ENCODE data around the gene RNF157.
"Not testable (repeated sequence)": the region's sequence is repeated elsewhere in the genome, so short reads cannot be mapped to it uniquely, and the experiment has no call there.

RNF157 gene

DNA sequence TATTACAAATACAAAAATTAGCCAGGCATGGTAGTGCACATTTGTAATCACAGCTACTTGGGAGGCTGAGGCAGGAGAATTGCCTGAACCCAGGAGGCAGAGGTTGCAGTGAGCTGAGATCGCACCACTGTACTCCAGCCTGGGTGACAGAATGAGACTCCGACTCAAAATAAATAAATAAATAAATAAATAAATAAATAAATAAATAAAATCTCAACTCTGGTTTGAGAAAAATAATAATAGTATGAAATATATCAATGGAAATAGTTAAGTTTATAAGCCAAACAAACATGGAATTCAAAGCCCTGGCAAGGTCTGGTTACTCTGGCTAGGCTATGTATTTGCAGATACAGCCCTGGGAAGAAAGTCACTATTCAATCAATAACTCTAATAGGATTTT lies 53.5 kb downstream of the RNF157 start:
- not testable (repeated sequence) for DNase-seq

DNA sequence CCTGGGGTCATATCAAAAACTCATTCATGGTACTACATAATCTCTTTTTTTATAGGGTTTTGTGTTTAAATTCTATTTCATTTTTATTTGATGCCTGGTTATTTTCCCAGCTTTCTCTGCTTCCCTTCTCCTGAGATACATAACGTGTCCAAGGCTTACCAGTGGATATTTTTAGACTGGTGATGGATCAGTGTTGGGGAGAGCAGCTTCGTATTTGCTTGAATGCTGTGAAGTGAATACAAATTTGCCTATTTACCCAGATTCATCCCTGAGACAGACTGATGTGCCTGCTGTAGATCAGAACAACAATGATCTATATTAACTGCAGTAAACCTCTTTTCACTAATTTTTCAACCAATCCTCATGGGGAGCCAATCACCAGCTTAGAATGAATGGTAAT lies 56.0 kb downstream of the RNF157 start:
- no peak for DNase-seq

DNA sequence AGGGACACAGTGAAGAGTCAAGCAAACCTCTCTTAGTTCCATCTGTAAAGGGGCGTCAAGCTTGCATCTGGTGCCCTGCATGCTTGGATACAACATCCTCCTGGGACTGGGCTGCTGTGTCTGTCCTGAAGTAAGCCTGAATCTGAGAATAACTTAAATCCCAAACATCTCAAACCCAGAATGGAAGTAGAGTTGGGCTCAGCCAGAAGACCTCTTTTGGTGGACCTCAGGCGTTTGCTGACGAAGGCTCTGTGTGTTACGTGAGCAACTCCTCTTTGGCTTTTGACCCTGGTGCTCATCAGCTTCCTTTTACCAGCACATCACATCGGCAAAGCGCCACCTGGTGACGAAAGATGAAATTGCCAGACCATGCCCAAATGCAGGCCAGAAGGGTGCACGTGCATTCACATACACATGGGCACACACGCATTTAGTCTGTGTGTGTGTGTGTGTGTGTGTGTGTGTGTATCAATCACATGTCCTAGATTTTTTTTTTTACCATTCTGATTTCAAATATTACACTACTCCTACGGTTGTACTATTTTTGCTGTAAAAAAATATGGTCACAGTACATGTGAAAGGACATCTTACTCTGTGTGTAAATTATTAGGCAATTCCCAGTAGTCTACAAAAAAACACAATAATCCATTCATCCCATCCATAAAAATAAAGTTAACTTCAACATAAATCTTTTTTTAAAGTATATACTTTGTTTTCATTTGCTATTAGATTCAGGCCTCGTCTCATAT lies 58.1 kb downstream of the RNF157 start:
- peak; percentile 95 for DNase-seq

DNA sequence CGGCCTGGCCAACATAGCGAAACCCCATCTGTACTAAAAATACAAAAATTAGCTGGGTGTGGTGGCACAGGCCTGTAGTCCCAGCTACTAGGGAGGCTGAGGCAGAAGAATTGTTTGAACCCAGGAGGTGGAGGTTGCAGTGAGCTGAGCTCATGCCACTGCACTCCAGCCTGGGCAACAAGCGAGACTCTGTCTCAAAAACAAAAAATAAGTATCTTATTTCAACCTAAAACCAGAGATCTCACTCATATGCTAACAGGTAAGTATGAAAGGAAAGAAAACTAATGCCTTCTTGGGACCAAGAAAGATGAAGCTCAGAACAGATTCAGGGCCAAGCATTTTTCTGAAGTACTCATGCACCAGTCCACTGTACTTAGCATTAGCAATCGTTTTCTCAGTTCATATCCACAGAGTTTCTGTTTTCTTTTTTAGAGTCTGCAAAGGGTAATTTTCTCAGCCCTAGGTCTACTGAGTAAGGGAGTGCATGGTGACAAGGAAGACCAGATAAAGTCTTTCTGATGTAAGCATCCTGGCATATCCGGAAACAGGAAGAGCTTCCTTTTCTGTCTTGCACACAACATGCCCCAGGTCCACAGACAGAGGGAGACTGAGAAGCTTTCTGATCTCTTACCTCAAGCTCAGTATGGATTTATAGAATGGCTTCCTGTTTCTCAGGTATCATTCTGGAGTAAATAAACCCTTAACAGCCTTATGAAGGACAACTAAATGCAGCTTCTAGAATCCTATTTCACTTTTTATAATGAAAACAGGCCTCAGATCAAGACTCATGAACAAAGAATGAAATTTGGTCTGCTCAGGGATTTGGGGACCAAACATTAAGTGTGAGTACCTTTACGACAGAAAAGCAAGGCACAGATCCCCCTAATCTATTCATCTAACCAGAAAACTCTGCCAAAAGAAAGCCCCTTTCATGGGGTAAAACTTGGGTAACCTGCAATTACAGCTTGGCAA lies 60.5 kb downstream of the RNF157 start:
- DNase-seq = peak; percentile 66

DNA sequence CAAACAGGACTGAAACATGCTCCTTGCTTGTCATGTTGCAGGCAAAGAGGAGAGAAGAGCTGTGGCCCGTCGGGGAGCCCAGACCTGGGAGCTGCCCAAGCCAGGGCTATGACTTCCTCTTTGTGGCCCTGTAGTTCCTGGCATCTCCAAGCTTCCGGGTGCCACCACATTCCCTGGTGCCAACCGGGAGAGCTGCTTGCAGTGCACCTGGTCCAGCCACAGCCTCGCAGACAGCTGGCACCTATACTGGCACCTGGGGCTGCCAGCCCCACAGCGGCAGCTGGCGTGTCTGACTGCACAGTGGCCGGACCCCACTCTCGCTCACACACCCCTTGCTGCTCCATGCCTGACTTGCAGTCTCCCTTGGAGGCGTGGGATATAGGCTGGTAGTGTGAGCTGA lies 62.2 kb downstream of the RNF157 start:
- no peak for DNase-seq

DNA sequence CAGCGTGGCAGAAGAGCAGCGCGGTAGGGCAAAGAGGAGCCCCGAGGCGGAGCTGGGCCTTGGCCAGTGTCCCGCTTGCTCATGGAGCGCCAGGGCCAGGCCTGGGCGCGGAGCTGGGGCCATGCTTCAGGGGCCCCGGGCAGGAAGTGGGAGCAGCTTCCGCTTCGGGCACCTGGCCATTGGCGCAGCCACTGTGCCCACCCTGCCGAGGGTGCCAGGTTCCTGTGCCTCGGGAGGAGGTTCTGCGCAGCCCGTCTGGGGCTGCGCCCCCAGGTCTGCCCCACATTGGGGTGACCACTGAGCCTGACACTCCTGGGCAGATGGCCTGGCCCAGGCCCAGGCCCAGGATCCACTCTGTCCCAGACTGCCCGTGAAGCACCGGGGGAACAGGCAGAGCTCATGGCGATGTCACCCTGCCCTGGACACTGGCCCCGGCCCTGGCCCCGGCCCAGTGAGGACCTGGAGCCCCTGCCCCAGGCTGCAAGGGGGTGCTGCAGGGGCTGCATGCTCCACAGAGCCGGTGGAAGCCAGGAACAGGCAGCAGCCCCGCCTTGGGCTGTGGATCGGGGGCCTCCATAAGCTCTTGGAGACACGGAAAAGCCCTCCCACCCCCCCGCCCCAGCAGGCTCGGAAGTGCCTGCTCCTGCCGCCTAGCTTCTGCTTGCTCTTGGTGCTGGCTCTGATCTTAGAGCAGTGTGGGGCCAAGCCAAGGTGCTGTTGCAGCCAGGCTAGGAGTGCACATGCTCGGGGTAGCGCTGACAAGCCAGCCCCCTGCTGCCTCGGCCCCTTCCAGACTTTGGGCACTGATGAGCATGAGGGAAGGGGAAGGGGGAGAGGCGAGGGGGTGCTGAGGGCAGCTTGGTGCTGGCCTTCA lies 63.4 kb downstream of the RNF157 start:
- DNase-seq = no peak

DNA sequence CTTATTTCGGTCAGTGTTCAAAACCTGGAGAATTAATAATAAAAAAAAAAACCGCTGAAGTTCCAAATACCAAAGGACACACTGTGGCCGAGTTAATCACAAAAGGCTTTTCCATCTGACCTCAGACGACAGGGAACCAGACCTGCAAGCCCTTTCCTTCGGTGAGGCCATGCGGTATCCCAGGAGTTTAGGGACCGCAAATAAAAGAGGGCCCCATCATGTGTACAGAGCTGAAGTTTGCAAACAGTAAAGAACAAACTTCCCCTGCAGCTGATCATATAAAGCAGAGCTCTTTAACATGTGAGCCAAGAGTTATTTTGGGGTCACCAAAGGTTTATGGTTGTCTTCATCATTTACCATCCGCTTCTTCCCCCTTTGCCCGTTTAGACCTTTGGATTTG lies 66.3 kb downstream of the RNF157 start:
- no peak for DNase-seq

DNA sequence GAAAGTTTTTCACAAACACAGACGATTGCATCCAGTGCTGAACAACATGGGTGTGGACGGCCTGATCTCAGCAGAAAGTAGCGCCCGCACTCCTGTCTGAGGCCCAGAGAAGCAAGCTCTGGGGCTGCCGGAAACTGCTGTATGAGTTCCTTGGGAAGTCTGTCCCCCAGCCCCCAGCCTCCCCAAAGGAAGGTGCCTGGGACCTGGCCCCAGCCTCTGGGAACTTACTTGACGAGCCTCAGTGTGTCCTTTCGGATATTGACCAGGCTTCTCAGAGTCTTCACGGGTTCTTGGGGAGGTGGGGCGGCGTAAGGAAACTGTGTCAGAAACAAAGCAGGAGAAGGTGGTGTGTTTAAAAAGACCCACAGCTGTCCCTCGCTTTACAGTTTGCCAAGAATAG lies 66.8 kb downstream of the RNF157 start:
- DNase-seq = no peak

DNA sequence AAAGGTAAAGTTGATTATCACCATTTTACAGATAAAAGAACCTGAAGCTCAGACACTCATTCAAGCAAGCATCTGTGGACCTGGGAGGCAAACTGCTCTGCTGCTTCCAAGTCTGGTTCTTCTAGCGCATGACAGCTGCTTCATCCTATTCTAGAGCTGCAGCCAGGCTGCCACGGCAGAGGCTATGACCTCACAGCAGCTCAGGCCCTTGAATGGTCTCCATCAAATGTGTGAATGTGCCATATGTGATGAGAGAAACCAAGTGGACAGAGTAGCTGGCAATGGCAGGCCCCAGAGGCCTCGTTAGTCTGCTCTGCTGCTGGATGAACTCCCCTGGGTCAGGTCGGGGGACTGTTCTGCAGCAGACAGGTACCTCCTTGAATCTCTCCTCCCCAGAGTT lies 68.6 kb downstream of the RNF157 start:
- no peak for DNase-seq

DNA sequence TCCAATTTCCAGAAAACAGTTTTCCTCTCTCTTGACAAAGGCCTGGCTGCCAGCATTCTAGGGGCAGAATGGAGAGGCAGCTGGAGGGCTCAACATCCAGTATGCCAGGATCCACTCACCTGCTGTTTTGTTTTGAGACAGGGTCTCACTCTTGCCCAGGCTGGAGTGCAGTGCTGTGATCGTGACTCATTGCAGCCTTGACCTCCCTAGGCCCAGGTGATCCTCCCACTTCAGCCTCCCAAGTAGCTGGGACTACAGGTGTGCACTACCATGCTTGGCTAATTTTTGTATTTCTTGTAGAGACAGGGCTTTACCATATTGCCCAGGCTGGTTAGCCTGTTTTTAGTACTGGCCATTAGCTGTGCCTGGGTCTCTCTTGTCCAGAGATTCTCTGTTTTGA lies 70.2 kb downstream of the RNF157 start:
- no peak for DNase-seq

DNA sequence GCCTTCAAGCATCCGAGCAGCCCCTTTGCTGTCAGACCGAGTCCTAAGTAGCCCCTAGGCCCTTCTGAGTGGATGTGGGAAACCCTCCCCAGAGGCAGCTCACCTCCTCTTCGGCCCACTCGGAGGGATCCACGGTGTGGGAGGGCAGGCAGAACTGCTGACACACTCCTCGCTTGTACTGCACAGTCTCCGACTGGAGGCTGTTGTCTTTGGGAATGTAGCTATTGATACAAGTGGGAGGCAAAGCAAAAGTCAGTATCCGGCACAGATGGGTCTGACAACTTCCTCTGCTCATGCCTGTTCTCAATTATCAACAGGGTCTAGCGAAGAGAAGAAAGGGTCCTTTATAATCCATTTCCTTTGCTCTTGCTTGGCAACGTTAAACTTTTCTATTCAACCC lies 73.4 kb downstream of the RNF157 start:
- no peak for DNase-seq

DNA sequence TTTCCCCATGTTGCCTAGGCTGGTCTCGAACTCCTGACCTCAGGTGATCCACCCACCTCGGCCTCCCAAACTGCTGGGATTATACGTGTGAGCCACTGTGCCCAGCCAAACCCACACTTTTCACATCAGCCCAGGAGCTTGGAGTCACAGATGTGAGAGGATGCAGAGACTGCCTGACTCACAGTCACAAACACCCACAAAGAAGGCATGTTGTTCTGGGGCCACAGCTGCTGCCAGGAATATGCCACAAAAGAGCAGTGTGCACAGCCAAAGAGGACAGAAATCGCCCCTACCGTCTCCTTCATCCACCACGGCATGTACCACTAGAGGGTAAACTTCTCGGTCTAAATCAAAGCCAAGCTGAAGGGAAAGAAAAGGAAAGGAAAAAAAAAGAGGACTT lies 74.1 kb downstream of the RNF157 start:
- DNase-seq = no peak

DNA sequence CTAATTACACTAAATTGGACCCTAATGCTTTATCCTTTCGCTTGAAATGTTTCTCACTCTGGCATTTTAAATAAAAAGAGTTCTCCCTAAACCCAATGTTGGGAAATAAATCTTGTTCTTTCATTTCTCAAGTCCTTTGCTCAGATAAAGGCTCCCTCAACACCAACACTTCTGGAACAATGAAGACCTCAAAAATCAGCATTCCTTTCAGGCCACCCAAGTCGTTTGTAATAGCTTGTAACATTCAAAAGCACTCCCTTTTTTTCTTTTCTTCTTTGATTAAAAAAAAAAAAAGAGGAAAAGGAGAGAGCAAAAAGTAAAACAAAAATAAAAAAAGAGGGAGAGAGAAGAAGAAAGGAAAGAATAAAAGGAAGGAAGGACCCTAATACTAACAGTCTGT lies 76.0 kb downstream of the RNF157 start:
- no peak for DNase-seq

DNA sequence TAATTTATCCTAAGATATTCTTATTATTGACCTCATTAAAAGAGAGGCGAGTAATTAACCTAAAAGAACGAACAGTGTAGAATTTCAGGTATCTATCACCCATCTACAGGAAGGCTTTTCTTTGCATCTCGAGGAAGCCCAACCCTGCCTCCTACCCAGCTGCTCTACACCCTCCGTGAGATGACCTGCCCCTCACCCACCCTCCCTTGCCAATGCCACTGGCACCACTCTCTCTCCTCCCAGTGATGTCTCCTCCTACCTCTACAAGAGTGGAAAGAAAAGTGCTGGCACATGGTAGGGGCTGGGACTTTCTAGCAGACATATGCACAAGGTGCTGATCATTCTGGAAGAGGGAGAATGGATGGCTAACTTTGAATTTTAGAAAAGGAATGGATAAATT lies 76.4 kb downstream of the RNF157 start:
- no peak for DNase-seq

DNA sequence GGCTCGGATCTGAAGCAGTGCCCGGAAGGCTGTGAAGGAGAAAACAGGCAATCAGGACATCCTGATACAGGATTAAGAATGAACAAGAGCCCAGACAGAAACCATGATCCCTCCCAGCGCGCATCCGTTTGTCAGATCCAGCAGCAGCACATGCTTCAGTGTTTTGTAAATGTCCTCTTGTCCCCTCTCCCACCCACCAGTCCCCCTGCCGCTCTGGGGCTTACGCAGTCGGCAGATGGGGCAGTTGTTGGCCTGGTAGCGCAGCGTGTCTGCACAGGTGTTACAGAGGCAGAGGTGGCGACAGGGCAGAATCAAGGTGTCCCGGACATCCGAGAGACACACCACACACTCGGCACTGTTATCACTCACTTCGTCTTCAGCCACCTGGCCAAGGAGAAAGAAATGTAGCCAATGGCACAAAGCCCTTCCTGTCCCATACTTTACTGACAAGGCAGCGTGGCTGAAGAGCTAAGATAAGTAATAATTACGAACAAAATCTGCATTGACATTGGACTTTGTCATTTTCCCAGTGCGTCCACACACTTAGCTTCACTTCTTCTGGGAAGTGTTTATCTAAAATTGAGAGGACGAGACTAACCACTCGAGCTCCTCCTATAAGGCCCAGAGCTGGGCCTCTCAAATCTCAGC lies 78.5 kb downstream of the RNF157 start:
- no peak for DNase-seq

DNA sequence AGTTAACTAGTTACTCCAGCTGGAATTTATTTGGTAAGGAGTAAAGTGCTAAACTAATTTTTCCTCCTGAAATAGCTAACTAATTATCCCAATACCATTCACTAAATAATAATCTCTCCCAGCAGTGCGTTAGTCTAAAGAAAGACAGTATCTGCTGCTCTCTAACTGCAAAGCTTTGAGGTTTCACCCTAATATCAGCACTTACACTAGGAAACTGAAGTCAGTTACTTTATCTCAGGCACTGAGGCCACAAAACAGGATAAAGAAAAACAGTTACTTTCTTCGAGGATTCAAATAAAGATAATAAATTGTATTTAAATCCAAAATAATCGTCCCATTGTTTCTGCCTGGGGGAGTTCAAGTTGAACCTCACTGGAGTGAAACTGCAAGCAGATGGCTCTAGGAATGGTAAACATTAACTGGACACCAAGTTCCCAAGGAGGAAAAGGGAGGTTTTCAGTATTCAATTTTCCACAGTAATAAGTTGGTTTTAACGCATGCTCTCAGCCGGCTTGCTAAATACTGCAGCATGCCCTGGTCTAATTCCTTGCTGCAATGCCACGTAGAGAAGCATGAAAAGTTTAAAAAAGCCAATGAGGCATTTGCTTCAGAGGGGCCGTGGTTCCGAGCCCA lies 79.3 kb downstream of the RNF157 start:
- no peak for DNase-seq

DNA sequence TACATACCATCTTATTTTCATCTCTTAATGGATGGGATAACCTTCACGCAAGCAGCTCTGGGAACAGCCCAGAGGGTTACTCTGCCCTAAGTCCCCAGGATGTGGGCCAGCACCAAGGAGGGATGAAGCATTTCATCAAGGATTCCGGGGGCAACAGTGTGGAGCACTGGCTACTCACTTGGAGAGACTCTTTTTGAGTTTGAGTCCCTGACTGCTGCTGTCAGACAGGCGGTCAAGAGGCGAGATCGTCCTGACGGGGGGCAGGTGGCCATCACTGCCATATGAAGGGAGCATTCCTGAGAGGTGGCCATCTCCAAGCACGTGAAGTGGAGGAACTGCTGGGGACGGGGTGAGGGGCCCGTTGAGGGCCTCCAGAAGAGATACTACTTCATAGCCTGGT lies 81.1 kb downstream of the RNF157 start:
- no peak for DNase-seq

DNA sequence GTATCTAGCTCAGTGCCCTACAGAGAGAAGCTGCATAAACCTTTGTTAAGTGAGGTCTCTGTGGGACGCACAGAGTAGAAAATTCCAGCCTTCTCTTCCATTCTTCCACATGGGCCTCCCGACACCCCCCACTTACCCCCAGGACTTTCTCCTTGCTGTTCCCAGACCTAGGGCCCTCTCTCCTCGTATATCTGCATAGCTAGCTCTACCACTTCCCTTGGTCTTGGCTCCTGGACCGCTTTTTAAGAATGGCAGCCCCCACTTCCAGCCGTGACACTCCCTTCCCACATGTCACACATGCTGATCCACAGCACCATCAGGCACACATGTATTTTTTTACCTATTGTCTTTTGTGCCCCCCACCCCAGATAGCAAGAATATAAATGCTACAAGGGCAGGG lies 82.5 kb downstream of the RNF157 start:
- no peak for DNase-seq

DNA sequence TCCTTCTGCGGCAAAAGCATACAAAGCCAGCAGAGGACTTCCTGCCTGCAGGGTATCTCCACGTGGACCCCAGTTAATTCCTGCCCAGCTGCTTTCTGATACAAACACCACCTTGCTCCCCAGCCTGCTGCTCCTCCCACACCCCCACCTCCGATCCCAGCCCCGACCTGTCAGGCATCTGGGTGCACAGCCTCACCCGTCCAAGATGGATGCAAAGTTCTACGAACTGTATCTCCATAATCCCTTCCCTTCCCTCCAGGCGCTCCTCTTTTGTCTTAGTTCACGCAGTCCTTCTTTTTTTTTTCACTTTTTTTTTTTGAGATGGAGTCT lies 83.7 kb downstream of the RNF157 start:
- no peak for DNase-seq

DNA sequence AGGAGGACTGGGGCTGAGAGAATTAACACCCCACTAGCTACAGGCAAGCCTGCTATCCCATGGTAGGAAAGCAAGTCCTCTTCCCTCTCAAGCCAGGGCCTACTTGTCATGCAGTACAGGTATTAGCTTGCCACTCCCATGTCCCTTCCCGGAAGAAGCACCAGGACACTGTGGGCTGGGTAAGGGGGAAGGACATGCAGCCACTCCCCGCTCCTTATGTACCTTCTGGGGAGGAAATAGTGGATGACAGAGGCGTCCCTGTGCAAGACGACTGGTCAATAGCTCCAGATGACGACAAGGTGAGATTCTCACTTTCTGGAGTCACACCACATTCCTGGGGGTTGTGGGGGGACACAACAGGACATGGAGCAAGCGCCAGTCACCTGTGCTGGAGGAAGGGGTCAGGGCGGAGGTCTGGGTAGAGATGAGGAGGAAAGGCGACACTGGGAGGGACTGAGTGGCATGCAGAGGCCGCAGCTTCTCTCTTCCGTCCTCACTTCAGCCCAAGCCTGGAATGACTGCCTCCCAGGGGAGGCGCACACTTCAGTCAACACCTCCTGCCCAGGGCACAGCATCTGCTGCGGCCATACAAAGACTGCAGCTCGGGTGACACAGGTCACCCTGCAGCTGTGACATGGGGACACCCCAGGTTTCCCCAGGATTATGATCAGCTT lies 84.2 kb downstream of the RNF157 start:
- DNase-seq = no peak

DNA sequence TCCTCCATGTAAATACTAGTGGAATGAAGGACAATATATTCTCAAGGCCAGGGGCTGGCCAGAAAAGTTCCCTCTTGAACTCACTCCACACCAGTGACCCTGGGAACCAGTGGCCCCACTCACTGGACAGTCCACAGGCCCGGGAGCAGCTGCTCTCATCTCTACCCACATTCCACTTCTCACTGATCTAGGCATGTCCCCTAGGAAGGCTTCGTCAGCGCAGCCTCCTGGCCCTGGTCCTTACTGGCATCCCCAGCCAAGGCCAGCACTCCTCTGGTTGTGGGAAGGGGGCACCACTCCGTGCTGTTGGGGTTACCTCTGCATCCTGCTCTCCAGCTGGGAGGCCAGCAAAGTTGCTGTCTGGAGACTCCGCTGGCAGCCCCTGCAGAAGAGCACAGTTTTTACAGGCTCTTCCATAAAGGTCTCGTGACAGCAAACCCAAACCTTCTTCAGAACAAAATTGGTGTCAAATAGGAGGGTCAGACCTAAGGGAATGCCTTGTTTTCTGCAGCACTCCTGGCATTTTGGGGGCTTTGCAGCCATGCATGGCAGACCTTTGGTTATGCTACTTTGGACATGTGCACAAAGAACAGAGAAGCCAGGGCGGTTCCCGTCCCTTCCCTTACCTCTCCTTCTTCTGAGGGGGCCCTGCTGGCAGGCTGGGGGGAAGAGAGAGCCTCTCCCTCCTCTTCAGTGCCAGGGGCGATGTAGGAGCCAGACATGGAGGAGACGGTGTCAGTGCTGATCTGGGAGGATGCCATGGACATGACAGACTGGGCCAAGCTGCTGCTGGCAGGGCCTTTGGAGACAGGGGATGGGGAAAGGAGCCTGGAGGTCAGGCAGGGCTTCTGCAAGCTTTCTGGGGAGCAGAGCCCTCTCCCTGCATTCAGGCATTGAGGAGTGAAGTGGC lies 85.1 kb downstream of the RNF157 start:
- DNase-seq = no peak

Data from CD4-positive, alpha-beta T cell treated with Interleukin-17A for 4 hours (primary cell).